HG02970 (cell line): ENCODE measurements around the gene TLCD4.
A peak's percentile ranks its signal among the peaks of the same experiment; 100 is the strongest.
"Not testable (repeated sequence)": the region's sequence is repeated elsewhere in the genome, so short reads cannot be mapped to it uniquely, and the experiment has no call there.

Experiments
- ATAC-seq: cut with Tn5 transposase; IDR thresholded peaks from one replicate; pipeline ENCODE4 v1.9.1; 2021; ENCODE audit warnings: mild to moderate bottlenecking, moderate library complexity, moderate number of reproducible peaks; ENCODE audit not compliant: unreplicated experiment, low FRiP score

TLCD4 gene

GRCh38 chr1:95117207-95118066, at the start of gene TLCD4:
Gene TLCD4, plus strand, starts transcription at chr1:95117355. Its CDS starts 26,547 bp downstream, at chr1:95143902.
- peak; percentile 46 for ATAC-seq

GRCh38 chr1:95067568-95067967, 49.6 kb upstream of the TLCD4 start:
- no peak for ATAC-seq

- ATAC-seq: no peak
Observed at GRCh38 chr1:95068956-95069709, 48.0 kb upstream of the TLCD4 start.

- no peak for ATAC-seq
Observed at GRCh38 chr1:95069710-95070093, 47.5 kb upstream of the TLCD4 start.

GRCh38 chr1:95071539-95071938, 45.6 kb upstream of the TLCD4 start:
- ATAC-seq: no peak

- ATAC-seq: no peak
Observed at GRCh38 chr1:95072117-95072516, 45.0 kb upstream of the TLCD4 start.

- peak; percentile 97 for ATAC-seq
Observed at GRCh38 chr1:95072532-95073419, 44.4 kb upstream of the TLCD4 start, which contains the start of gene ALG14. Gene ALG14, minus strand, starts transcription at chr1:95072951. Its CDS starts 53 bp downstream, at chr1:95072898.

- no peak for ATAC-seq
Observed at GRCh38 chr1:95073446-95073845, 43.7 kb upstream of the TLCD4 start.

GRCh38 chr1:95076034-95076433, 41.1 kb upstream of the TLCD4 start:
- ATAC-seq: no peak

GRCh38 chr1:95080446-95080845, 36.7 kb upstream of the TLCD4 start:
- no peak for ATAC-seq

- ATAC-seq: no peak
Observed at GRCh38 chr1:95080879-95081278, 36.3 kb upstream of the TLCD4 start.

GRCh38 chr1:95084317-95085176, 32.6 kb upstream of the TLCD4 start:
- no peak for ATAC-seq

- no peak for ATAC-seq
Observed at GRCh38 chr1:95085376-95085775, 31.8 kb upstream of the TLCD4 start.

GRCh38 chr1:95086949-95087533, 30.1 kb upstream of the TLCD4 start:
- no peak for ATAC-seq

- no peak for ATAC-seq
Observed at GRCh38 chr1:95088303-95088702, 28.9 kb upstream of the TLCD4 start.

- ATAC-seq: no peak
Observed at GRCh38 chr1:95089650-95090287, 27.4 kb upstream of the TLCD4 start.

GRCh38 chr1:95091290-95091689, 25.9 kb upstream of the TLCD4 start:
- not testable (repeated sequence) for ATAC-seq

- ATAC-seq: not testable (repeated sequence)
Observed at GRCh38 chr1:95092891-95093290, 24.3 kb upstream of the TLCD4 start.

GRCh38 chr1:95093296-95093695, 23.9 kb upstream of the TLCD4 start:
- ATAC-seq: no peak
